Measurements from ENCODE around the gene PCBP3. TPM values are rescaled to one million over a fixed set of nuclear protein-coding genes. Genes with fewer than 3 reads are reported as not detected.

Gene PCBP3
- total RNA-seq, 2 experiments from 2014 or later: 0.66 to 1.3 TPM

Other genes with a start within 250 kb of the PCBP3 start
- 1 to 10 TPM; 3.5 to 4.0 TPM for gene COL18A1, start 238.6 kb upstream of the PCBP3 start, total RNA-seq
- 10 to 100 TPM; 63.2 to 64.0 TPM for gene SLC19A1, start 101.3 kb upstream of the PCBP3 start, total RNA-seq

Measured in activated naive CD8-positive, alpha-beta T cell treated with anti-CD3 and anti-CD28 coated beads for 36 hours (primary cell).